PC-9 (cell line): ENCODE results near the gene SIPA1. TPM values are rescaled to one million over a fixed set of nuclear protein-coding genes. Genes with fewer than 3 reads are reported as not detected.
A peak's percentile ranks its signal among the peaks of the same experiment; 100 is the strongest.

Experiments used
- BruUV-seq: library from RNA; stranded (reverse); fragments of 400-500 nt; replicated peaks from 2 replicates; lab custom pipeline; 2021; lab: Mats Ljungman, UMichigan
- CTCF ChIA-PET: fragments of 300-600 bp; sonication (Branson Sonifier 250); formaldehyde crosslinking; loops from one replicate; lab custom pipeline; 2022; ENCODE audit warnings: antibody characterized with exemption; lab: Charles Lee
- POLR2A ChIA-PET: fragments of 300-600 bp; sonication (Branson Sonifier 250); formaldehyde crosslinking; loops from one replicate; lab custom pipeline; 2022; ENCODE audit warnings: antibody characterized with exemption; ENCODE audit not compliant: unreplicated experiment; lab: Charles Lee
- DNase-seq, 2 experiments: peaks; one replicate each; pipeline versions ENCODE4 v3.0.0 to v3.0.0-alpha.2; 2015 to 2022; ENCODE audit warnings: mixed read lengths in 1 of 2
- H2AFZ ChIP-seq: fragments of 200-600 bp; sonication (generic); 2 replicates; pipeline ENCODE4 v1.8.1; 2017; ENCODE audit warnings: antibody characterized with exemption
- H3F3A ChIP-seq: fragments of 200-600 bp; sonication (generic); 2 replicates; pipeline ENCODE4 v1.8.1; 2017; ENCODE audit warnings: antibody characterized with exemption, mild to moderate bottlenecking, low read depth; ENCODE audit not compliant: insufficient read depth
- H3K27ac ChIP-seq: fragments of 200-600 bp; sonication (generic); 2 replicates; pipeline ENCODE4 v1.6.1; 2016; ENCODE audit warnings: mixed run types
- H3K27me3 ChIP-seq: fragments of 200-600 bp; sonication (generic); 2 replicates; pipeline ENCODE4 v1.6.1; 2016; ENCODE audit warnings: low read depth, mixed run types; ENCODE audit not compliant: insufficient read depth
- H3K36me3 ChIP-seq: fragments of 200-600 bp; sonication (generic); 2 replicates; pipeline ENCODE4 v1.6.1; 2016; ENCODE audit warnings: low read depth, mixed run types
- H3K4me1 ChIP-seq: fragments of 200-600 bp; sonication (generic); replicated peaks from 2 replicates; pipeline ENCODE4 v1.6.1; 2016; ENCODE audit warnings: mixed run types; ENCODE audit not compliant: insufficient read depth
- H3K4me2 ChIP-seq: fragments of 200-600 bp; sonication (generic); 2 replicates; pipeline ENCODE4 v1.6.1; 2017; ENCODE audit warnings: mixed run types
- H3K4me3 ChIP-seq: fragments of 200-600 bp; sonication (generic); 2 replicates; pipeline ENCODE4 v1.6.1; 2016; ENCODE audit warnings: mixed run types
- H3K79me2 ChIP-seq: fragments of 200-600 bp; sonication (generic); 2 replicates; pipeline ENCODE4 v1.6.1; 2017; ENCODE audit warnings: low read depth, mixed run types
- H3K9me2 ChIP-seq: fragments of 200-600 bp; sonication (generic); 2 replicates; pipeline ENCODE4 v1.8.1; 2017; ENCODE audit warnings: mild to moderate bottlenecking; ENCODE audit not compliant: insufficient read depth
- H3K9me3 ChIP-seq: fragments of 200-600 bp; sonication (generic); 2 replicates; pipeline ENCODE4 v1.8.1; 2016; ENCODE audit warnings: low read depth; ENCODE audit not compliant: insufficient read depth
- H4K20me1 ChIP-seq: fragments of 200-600 bp; sonication (generic); 2 replicates; pipeline ENCODE4 v1.8.1; 2017; ENCODE audit not compliant: insufficient read depth
- EZH2 ChIP-seq: fragments of 200-600 bp; sonication (generic); IDR thresholded peaks from 2 replicates; pipeline ENCODE4 v1.8.0; 2017; ENCODE audit warnings: antibody characterized with exemption, low read depth
- intact Hi-C: fragments of 100-400 bp; cut with micrococcal nuclease; formaldehyde crosslinking; loops from one replicate; pipeline ENCODE4 v1.10.0; 2022; ENCODE audit not compliant: unreplicated experiment
- total RNA-seq: library from RNA; stranded (reverse); gene quantifications from 2 replicates; pipeline ENCODE4 v1.2.3, GENCODE V29; 2021
- TF ChIP-seq, protein P1 (sequence below): fragments of 200-600 bp; sonication (generic); conservative IDR thresholded peaks from 2 replicates; pipeline ENCODE4 v1.6.1; 2017; ENCODE audit warnings: mixed run types, antibody characterized with exemption, mild to moderate bottlenecking, moderate library complexity

Gene SIPA1
- total RNA-seq, 1 experiment from 2014 or later: 65.6 TPM

DNA sequence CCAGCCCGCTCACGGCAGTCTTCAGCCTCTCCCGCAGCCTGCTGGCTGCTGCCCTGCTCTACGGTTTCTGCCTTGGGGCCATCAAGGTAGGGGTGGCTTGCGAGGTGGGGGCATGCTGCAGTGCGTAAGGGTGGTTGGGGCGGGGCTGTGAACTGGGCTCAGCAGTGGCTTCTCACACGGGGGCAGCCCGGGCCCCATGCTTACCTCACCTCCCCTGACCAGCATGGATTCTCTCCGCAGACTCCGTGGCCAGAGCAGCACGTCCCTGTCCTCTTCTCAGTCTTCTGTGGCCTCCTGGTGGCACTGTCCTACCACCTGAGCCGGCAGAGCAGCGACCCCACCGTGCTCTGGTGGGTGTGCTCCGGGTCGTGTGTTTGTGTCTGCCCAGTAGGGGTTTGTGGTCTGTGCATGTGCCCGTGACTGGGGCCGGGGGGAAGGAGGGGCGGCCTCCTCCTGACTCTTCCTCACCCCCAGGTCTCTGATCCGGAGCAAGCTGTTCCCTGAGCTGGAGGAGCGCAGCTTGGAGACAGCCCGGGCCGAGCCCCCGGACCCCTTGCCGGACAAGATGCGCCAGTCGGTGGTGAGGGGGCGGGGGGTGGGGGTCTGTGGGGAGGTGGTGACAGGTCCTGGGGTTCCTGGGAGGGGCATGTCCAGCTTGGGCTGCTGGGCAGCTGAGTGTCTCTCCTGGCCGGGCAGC, 12.8 kb upstream of the SIPA1 start:
- BruUV-seq: no TSS peak
- peaks cover 37% of the 10 kb centered on the region for H4K20me1 ChIP-seq
- no peak overlapping the region for H3K4me3 ChIP-seq
- no peak overlapping the region for H2AFZ ChIP-seq
- no peaks in the 10 kb centered on the region for H3K27me3 ChIP-seq
- intact Hi-C loops: no loop called here
- H3K9me3 ChIP-seq: no peaks in the 10 kb centered on the region
- POLR2A ChIA-PET: no interaction called here
- TF ChIP-seq, protein P1, sequence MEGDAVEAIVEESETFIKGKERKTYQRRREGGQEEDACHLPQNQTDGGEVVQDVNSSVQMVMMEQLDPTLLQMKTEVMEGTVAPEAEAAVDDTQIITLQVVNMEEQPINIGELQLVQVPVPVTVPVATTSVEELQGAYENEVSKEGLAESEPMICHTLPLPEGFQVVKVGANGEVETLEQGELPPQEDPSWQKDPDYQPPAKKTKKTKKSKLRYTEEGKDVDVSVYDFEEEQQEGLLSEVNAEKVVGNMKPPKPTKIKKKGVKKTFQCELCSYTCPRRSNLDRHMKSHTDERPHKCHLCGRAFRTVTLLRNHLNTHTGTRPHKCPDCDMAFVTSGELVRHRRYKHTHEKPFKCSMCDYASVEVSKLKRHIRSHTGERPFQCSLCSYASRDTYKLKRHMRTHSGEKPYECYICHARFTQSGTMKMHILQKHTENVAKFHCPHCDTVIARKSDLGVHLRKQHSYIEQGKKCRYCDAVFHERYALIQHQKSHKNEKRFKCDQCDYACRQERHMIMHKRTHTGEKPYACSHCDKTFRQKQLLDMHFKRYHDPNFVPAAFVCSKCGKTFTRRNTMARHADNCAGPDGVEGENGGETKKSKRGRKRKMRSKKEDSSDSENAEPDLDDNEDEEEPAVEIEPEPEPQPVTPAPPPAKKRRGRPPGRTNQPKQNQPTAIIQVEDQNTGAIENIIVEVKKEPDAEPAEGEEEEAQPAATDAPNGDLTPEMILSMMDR: no peak
- TF ChIP-seq EZH2: no peak
- H3K4me1 ChIP-seq: no peaks in the 10 kb centered on the region
- CTCF ChIA-PET: no interaction called here
- no peak overlapping the region for H3K4me2 ChIP-seq
- H3K27ac ChIP-seq: no peak overlapping the region
- DNase-seq: no peak
- no peaks in the 10 kb centered on the region for H3K9me2 ChIP-seq
- no peaks in the 10 kb centered on the region for H3F3A ChIP-seq
- peaks cover 35% of the 10 kb centered on the region for H3K36me3 ChIP-seq
- H3K79me2 ChIP-seq: no peaks in the 10 kb centered on the region

DNA sequence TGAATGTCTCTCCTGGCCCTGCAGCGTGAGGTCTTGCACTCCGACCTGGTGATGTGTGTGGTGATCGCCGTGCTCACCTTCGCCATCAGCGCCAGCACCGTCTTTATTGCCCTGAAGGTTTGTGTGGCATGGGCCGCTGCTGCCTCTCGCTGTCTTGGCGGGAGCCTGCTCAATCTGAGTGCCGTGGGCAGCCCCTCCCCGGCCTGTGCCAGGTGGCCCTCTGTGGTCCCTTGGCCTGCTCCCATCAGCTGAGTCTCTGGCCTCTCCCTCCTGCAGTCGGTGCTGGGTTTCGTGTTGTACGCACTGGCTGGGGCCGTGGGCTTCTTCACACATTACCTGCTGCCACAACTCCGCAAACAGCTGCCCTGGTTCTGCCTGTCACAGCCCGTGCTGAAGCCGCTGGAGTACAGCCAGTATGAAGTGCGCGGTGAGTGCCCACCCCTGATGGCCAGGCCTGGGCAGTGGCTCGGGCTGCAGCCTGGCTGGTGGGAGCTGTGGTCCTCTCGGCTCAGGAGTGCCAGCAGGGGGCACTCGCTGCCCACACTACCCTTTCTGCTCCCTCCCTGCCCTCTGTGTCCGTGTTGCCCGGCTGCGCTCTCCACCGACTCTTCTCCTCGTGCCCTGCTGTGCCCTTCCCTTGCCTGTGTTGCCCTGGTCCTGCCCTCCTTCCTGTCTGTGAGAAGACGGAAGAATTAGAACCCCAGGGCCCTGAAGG, 12.1 kb upstream of the SIPA1 start:
- ChIA-PET POLR2A (no interaction called here), CTCF (no interaction called here)
- DNase-seq: peak in 1 of 2 experiments; percentile 26
- no peaks in the 10 kb centered on the region for H3K4me1 ChIP-seq
- H3K79me2 ChIP-seq: no peaks in the 10 kb centered on the region
- peaks cover 32% of the 10 kb centered on the region for H4K20me1 ChIP-seq
- TF ChIP-seq, protein P1: peak; percentile 55
- TF ChIP-seq EZH2: no peak
- no peaks in the 10 kb centered on the region for H3K9me2 ChIP-seq
- no peak overlapping the region for H3K4me2 ChIP-seq
- H3F3A ChIP-seq: peaks cover 2% of the 10 kb centered on the region; the same call in 1 of the 2 replicates
- peaks cover 42% of the 10 kb centered on the region for H3K36me3 ChIP-seq
- H3K9me3 ChIP-seq: no peaks in the 10 kb centered on the region
- H3K27me3 ChIP-seq: no peaks in the 10 kb centered on the region
- H3K4me3 ChIP-seq: no peak overlapping the region
- no peak overlapping the region for H2AFZ ChIP-seq
- no TSS peak for BruUV-seq
- no peak overlapping the region for H3K27ac ChIP-seq
- intact Hi-C loops: no loop called here

DNA sequence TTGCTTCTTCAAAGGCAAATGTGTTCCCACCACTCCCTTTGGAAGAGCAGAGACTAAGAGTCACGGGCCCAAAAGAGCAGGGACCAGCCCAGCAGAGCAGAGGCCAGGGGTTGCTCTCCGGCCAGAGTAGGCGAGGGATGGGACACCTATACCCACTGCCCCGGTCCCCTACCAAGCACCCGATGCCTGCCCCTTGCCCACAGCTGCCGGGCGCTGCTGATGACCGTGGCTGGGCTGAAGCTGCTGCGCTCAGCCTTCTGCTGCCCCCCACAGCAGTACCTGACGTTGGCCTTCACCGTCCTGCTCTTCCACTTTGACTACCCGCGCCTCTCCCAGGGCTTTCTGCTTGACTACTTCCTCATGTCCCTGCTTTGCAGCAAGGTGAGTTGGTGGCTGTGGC, 10.7 kb upstream of the SIPA1 start:
- intact Hi-C loops: no loop called here
- Histone ChIP-seq H2AFZ (no peak overlapping the region), H3F3A (peaks cover 4% of the 10 kb centered on the region; the same call in 1 of the 2 replicates), H3K36me3 (peaks cover 47% of the 10 kb centered on the region), H3K4me3 (no peak overlapping the region), H3K79me2 (no peaks in the 10 kb centered on the region), H3K4me1 (no peaks in the 10 kb centered on the region), H3K9me2 (no peaks in the 10 kb centered on the region), H4K20me1 (peaks cover 24% of the 10 kb centered on the region), H3K9me3 (no peaks in the 10 kb centered on the region), H3K4me2 (no peak overlapping the region), H3K27ac (no peak overlapping the region), H3K27me3 (no peaks in the 10 kb centered on the region)
- TF ChIP-seq, protein P1: no peak
- no peak for TF ChIP-seq EZH2
- ChIA-PET CTCF (no interaction called here), POLR2A (no interaction called here)
- no TSS peak for BruUV-seq
- no peak for DNase-seq
